ENCODE measurements around the gene IGF1R.

DNA sequence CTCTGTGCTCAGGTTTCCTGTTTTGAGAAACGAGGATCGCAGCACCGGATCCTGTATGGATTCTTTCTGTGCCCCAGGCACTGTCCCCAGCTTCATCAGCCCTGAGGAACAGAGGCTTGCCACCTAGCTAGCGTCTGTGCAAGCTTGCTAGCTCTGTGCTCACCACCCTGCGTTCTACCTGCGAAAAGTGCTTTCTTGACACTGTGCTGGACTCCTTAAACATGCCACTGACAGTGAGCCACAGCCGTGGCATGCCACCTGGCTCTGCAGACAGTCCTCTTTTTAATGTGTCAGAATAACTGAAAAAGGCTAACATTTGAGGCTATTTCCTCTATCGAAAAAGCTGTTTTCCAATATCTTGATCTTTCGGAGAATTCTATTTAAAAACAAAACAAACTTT lies 357.8 kb downstream of the IGF1R start:
- TF ChIP-seq, protein P1, sequence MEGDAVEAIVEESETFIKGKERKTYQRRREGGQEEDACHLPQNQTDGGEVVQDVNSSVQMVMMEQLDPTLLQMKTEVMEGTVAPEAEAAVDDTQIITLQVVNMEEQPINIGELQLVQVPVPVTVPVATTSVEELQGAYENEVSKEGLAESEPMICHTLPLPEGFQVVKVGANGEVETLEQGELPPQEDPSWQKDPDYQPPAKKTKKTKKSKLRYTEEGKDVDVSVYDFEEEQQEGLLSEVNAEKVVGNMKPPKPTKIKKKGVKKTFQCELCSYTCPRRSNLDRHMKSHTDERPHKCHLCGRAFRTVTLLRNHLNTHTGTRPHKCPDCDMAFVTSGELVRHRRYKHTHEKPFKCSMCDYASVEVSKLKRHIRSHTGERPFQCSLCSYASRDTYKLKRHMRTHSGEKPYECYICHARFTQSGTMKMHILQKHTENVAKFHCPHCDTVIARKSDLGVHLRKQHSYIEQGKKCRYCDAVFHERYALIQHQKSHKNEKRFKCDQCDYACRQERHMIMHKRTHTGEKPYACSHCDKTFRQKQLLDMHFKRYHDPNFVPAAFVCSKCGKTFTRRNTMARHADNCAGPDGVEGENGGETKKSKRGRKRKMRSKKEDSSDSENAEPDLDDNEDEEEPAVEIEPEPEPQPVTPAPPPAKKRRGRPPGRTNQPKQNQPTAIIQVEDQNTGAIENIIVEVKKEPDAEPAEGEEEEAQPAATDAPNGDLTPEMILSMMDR (CRISPR knock-in tag; IDR thresholded peaks at IDR 0.05) = no peak
- TF ChIP-seq ZNF564 (CRISPR knock-in tag; IDR thresholded peaks at IDR 0.05) = no peak
